Measurements from ENCODE around the gene AFDN. TPM values are rescaled to one million over a fixed set of nuclear protein-coding genes. Genes with fewer than 3 reads are reported as not detected.
A peak's percentile ranks its signal among the peaks of the same experiment; 100 is the strongest.

AFDN gene
- total RNA-seq, 2 donors from 2014 or later = 53.9 to 57.1 TPM

DNA sequence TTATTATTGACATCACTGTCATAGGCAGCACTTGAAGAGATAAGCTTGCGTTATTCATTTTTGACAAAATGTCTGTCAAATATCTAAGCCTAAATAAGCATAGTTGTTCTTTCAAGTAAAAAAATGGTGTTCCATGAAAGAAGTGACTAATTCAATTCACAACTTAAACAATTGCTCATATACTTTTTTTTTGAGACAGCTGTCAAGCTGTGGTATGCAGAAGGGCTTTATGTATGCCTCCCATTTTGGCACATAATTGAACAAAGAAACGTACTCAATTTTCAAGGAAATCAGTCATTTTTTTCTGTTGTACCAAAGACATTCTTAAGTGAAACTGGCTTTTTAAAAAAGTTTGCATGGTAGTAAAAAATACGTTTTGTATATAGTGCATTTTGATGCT is 8.5 kb downstream of the AFDN start:
- intact Hi-C loops (cut with DNase I) = no loop called here
- DNase-seq (no peak), ATAC-seq (no peak)

DNA sequence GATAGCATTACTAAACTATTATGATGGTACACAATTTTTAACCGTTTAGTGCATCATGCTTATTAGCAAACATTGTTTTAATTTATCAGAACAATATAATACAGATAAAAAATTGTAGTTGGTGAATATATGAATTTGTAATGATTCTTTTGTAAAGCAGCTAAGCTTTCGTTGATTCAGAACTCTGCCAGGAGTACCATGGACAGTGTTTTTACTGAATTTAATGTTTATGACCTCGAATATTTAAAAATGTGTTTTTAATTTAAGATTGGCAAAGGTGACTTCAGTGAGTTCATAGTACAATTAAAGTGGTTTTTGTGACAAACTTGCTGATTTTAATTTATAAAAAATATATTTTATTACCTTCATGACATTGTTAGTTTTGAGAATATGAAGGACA is 10.0 kb downstream of the AFDN start:
- intact Hi-C loops (cut with DNase I) = no loop called here
- DNase-seq = no peak
- ATAC-seq = no peak

DNA sequence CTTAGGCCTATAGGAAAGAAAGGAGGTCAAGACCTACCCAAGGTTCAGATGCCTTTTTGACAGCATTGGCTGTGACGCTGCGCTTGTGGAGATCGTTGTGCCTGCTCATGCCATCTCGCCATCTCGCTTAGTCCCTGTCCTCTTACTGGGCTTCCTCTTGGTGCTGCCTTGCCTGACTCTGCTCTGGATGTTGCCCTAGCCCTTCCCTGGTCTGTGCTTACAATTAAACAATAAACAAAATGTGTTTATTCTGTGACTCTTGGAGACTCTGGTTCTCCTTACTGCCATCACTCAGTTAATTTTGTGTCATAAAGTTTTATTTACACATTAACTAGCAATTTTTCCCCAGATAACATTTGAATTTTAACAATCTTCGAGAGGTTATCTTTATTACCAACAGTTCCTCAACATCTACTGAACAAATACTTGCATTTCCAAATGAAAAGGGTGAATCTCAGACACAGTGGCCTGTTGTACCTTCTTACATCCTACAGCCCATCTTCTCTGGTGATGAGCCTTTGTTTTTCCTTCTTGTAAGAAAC is 11.6 kb downstream of the AFDN start:
- no peak for ATAC-seq
- no peak for DNase-seq
- intact Hi-C loops (cut with DNase I) = no loop called here

DNA sequence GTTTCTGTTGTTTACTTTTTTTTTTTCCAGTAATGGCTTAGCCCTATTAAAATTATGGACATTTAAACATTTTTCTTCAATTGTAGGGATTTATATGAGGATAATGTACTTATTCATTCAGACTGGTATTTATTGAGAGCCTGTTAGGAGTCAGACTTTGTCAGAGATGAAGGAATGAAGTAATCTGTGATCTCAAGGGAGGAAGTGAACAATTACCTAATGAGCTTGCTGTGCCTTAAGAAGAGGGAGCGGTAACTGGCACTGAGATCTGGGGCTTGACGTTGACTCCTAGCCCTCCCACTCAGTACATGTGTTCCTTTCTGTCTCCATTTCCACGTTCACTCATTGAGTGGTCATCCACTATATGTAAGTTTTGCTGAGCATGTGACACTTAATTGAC is 12.6 kb downstream of the AFDN start:
- DNase-seq (no peak), ATAC-seq (peak in 1 of 2 donors; percentile 25)
- intact Hi-C loops (cut with DNase I) = no loop called here

DNA sequence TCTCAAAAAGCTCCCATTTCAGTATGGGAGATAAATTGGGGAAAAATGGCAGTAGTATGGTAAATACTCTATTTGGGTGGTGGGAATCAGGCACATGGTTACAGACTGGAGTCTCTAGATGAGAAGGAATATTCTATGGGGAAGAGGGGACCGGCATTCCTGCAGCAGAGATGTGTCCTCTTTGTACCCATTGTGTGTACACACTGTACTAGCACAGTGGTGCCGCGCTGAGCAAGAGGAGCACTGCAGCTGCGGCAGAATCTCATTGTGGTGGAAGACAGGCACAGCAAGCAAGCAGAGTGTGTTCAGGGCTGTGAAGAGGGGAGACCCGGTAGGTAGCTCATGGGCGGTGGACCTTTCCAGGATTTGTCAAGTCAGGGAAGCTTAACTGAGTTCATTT is 13.0 kb downstream of the AFDN start:
- DNase-seq = no peak
- intact Hi-C loops (cut with DNase I) = no loop called here
- peak in 1 of 2 donors; percentile 26 for ATAC-seq

DNA sequence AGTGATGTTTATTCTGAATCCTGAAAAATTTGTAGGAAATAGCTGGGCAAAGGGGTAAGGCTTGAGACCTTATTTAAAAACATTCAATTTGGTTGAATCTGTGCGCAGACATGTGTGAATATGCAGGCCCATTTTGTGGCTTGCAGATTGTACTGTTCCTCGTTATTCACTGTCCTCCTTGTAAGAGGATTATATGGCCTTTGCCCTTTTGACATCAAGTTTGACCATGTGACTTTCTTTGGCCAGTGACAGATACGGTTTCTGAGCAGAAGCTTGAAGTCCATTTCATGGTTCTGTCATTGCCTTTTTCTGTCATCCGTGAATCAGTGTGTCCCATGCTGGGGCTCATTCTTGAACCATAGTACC is 13.4 kb downstream of the AFDN start:
- intact Hi-C loops (cut with DNase I) = no loop called here
- ATAC-seq = no peak
- no peak for DNase-seq

DNA sequence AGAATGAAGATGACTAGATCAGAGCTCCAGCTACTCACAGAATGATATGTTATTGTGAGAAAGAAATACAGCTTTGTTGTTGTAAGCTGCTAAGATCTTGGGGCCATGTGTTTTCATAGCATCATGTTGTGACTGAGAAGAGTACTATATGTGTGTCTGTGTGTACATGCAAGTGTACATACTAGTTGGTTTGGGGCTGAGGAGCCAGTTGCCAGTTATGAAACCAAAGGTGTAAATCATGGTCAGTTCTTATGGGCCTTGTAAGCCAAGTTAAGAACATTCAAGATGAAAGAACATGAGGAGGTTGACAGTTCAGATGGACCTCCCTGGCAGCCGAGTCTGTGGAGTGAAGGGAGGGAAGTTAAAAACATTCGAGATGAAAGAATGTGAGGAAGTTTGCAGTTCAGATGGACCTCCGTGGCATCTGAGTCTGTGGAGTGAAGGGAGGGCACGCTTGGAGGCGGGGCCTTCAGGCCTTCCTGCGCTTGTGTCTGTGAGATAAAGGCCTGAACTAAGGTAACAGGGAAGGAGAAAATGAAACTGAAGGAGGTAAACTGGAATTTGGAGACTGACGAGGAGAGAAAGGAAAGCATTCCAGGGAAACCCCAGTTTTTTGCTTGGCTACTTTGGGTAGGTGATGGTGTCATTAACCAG is 13.9 kb downstream of the AFDN start:
- DNase-seq = no peak
- intact Hi-C loops (cut with DNase I) = no loop called here
- ATAC-seq = peak in 1 of 2 donors; percentile 82

DNA sequence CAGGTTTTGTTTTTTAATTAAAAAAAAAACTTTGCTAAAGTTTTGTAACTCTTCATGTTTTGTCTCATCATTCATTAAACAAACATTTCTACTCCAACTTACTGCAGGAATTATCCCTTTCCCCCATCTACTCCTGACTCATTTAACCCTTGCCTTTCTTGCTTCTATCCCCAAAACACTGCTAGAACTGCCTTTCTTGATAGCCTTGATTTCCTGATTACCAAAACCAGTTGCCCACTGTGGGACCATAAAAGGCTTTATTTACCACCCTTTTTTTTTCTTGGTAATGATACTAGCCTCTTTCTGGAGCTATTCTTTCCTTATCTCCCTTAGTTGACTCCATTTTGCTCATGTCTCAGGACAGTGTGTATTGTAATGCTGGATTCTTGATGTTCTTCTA is 15.3 kb downstream of the AFDN start:
- ATAC-seq (no peak), DNase-seq (no peak)
- intact Hi-C loops (cut with DNase I) = no loop called here

DNA sequence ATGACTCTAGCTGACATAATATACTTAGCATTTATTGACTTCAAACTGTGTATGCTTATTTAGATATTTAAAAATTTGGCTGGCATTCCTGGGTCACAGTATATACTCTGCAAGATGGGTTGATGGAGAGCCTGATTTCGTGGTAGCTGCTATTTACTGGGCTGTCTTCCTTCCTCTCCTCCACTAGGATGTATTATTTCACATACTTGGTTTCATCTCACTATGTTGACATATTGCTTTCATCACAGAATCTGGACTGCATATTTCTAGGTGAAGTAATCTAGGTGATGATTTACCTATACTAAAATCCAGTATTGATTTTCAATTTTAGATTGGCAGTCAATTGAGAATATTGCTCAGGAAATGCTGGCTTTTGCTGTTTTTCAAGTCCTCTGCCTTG is 15.7 kb downstream of the AFDN start:
- ATAC-seq (no peak), DNase-seq (no peak)
- intact Hi-C loops (cut with DNase I) = no loop called here

DNA sequence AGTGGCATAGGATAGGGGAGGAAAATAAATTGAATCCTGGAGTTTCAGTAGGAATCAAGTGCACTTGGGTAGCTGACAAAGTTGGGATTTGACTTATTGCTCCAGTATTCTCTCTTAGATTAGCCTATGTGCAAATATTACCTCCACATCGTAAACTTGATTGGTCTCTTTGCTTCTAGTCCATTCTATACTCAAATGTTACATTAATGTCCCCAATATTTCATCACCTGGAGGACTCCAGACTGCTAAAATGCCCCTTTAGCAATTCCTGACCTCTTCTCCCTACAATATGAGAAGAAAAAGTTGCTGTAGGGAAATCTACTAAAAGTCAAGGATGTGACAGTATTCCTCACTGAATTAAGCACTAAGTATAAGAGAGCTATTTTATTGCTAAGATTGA is 16.3 kb downstream of the AFDN start:
- DNase-seq (no peak), ATAC-seq (no peak)
- intact Hi-C loops (cut with DNase I) = no loop called here

DNA sequence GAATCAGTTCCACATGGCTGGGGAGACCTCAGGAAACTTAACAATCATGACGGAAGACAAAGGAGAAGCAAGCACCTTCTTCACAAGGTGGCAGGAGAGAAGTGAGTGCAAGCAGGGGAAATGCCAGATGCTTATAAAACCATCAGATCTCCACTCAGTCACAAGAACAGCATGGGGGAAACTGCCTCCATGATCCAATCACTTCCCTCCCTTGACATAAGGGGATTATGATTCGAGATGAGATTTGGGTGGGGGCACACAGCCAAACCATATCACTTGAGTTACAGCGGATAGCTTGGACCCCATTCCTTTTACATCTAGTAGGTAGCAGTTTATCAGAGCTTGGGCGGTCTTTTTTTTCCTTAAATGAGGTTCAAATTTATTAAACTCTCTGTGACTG is 19.1 kb downstream of the AFDN start:
- no peak for ATAC-seq
- intact Hi-C loops (cut with DNase I) = no loop called here

DNA sequence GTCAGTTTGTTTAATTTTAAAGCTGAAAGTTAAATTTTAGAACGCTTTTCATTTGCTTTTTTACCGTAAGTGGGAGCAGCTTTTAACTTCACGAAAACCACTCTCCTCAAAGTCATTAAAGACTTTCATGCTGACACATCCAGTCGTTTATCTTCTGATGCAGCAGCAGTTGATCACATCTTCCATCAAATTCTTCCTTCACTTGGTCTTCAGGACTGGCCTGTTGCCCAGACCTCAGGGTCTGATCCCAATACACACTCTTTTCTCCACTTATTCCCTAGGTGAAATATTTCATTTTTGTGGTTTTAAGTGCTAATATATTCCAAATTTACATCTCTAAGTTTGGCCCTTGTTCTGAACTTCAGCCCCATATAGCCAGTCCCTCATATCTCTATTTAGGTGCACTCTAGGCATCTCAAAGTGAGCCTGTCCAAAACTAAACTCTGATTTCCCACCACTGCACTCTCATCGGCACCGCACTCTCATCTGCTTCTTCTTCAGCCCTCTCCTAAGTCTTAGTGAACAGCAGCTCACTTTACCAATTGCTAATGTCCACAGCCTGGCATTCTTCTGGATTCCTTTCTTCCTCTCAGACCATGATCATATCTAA is 20.4 kb downstream of the AFDN start:
- DNase-seq (no peak), ATAC-seq (peak in 1 of 2 donors; percentile 27)
- intact Hi-C loops (cut with DNase I) = no loop called here

More for the DNA sequence above, 19.1 kb downstream of the AFDN start:
- DNase-seq = no peak

DNA sequence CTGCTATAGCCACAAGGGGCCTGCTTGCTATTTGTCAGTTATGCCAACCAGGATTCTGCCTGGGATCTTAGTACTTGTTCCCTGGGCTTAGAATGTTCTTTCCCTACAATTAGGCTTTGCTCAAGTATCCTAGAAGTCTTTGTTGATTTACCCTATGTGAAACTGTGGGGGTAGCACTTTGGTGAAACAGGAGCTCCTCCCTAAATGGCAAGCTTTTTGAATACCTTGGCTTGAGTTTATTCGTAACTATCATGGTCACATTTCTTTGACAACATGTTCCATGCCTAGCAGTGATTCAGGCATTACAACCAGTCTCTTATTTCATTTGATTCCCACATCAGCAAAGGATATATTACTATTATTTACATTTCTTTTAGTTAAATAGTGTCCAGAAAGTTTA is 21.2 kb downstream of the AFDN start:
- no peak for ATAC-seq
- no peak for DNase-seq
- intact Hi-C loops (cut with DNase I) = no loop called here

DNA sequence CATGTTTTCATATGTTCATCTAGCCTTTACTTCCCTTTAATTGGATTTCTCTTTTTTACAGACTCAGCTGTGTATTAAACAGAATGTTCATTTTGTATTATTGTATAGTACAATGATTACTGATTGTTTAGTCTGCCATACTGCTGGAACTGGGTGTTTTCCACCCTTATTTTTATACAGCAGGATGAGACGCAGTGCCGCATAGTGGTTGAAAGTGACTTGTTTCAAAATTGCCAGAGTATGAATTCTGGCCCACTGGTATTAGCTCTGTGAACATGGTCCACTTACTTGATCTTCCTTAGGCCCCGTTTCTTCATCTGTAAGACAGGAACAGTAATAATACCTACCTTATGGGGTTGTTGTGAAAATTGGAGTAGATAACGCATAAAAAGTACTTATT is 22.1 kb downstream of the AFDN start:
- DNase-seq = no peak
- no peak for ATAC-seq
- intact Hi-C loops (cut with DNase I) = no loop called here

DNA sequence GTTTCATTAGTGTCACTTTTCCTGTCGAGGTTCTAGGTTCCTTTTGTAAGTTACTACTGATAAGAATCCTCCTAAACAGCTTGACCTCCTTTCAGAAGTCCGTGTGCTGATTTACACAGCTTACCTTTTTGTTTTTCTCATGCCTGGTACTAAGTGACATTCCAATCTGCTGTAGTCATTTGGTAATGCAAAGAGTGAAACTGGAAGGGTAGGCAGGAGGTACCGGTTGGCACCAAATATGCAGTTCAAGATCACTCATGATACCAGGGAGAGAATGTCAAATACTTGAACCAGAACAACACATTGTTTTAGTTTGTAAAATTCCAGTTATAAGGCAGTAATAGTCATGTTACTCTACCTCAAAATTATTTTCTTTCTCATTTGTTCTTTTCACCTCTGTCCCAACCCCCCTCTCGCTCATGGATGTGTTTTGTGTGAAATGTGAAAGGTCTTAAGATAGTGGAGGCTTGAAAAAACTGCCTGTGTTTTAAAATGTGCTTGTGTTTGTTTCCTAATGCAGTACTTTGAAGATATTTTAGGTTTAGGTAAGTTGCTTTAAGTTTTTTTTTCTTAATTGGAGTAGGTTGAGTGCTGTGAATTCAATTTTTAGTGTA is 23.2 kb downstream of the AFDN start:
- intact Hi-C loops (cut with DNase I) = no loop called here
- peak in 1 of 2 donors; percentile 75 for ATAC-seq
- DNase-seq = no peak

DNA sequence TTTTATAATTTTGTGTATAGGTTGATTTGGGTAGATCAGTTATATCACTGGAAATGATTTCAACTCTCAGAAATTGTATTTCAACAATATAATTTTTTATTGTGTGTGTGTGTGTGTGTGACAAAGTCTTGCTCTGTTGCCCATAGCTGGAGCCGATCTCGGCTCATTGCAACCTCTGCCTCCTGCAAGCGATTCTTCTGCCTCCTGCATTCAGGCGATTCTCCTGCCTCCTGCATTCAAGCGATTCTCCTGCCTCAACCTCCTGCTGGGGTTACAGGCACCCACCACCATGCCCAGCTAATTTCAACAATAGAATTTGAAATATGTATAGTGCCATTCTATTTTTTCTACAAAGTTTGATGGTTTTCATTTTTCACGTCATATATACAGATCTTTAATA is 24.1 kb downstream of the AFDN start:
- DNase-seq (no peak), ATAC-seq (no peak)
- intact Hi-C loops (cut with DNase I) = no loop called here

DNA sequence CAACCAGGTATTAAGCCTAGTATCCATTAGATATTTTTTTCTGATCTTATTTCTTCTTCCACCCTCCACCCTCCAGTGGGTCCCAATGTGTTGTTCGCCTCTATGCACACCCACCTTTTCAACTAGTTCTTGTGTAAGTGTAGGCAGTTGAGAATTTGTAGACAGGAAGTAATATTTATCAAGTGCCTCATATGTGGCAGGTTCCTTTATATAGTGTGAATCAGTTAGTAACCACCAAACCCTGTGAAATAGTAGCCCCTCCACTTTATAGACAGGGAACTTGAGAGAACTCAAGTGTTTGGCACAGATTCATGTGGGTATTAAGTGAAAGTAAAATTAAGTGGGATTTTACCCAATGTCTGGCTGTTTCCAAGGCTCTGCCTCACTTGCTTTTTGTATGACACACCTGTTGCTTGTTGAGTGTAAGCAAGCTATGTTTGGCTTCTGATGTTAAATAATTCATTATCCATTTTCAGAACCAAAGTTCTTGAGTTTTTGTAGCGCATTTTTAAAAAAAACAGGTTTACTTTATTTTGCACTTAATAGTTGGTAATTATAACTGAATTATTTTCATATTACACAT is 24.8 kb downstream of the AFDN start:
- no peak for ATAC-seq
- intact Hi-C loops (cut with DNase I) = no loop called here

DNA sequence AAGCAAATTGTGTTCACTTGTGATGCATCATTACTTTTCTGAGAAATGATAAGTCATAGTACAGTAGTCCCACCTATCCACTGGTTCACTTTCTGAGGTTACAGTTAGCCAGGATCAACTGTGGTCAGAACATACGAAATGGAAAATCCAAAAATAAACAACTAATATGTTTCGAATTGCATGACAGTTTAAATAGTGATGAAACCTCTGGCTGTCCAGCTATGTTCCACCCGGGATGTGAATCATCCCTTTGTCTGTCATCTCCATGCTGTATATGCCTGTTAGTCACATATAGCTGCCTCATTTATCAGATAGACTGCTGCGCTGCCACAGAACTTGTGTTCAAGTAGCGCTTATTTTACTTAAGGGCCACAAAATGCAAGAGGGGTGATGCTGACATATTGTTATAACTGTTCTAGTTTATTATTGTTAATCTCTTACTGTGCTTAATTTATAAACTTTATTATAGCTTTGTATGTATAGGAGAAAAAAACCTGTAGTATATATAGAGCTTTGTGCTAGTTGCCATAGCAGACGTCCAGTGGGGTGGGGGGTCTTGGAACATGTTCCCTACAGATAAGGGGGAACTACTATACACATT is 29.2 kb downstream of the AFDN start:
- intact Hi-C loops (cut with DNase I) = no loop called here
- ATAC-seq (peak in 1 of 2 donors; percentile 79), DNase-seq (no peak)

More for the DNA sequence above, 24.8 kb downstream of the AFDN start:
- no peak for DNase-seq

DNA sequence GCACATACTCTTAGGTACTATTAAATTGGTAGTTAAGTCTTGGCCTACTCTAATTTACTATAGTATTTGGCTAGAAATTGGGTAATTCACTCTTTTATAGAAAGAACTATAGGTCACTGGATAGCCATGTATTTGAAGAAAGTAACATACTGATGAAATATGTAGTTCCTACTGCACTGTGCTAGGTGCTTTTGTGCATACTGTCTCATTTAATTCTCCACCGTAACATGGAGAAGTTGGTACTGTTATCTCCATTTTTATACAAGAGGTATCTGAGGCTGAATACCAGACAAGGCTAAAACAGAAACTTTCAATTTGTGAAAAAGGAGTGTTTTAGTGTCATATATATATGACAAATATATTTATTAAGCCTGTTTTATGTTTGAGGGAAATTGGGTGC is 29.8 kb downstream of the AFDN start:
- ATAC-seq = no peak
- no peak for DNase-seq
- intact Hi-C loops (cut with DNase I) = no loop called here

All from left cardiac atrium (tissue), 4 donors.